Gastrocnemius medialis (tissue), 4 donors: ENCODE data around the gene WFIKKN1.

Experiments used
- CTCF ChIP-seq, 5 experiments: fragments of 450-650 bp in 3 of 5; fragments of 200-600 bp in 2 of 5; sonication (generic) in 2 of 5; IDR thresholded peaks in 4 of 5; conservative IDR thresholded peaks in 1 of 5; 1 replicate in 4 of 5; 2 replicates in 1 of 5; pipeline ENCODE4 v1.5.1; 2016 to 2019; ENCODE audit warnings: antibody characterized with exemption in 5 of 5, mild to moderate bottlenecking in 3 of 5, moderate library complexity in 3 of 5
- POLR2A ChIP-seq, 2 donors: fragments of 450-650 bp; IDR thresholded peaks; one replicate each; pipeline ENCODE4 v1.6.1; 2017; ENCODE audit warnings: antibody characterized with exemption in 2 of 2, mild to moderate bottlenecking in 2 of 2, moderate library complexity in 2 of 2

- TF ChIP-seq CTCF (IDR thresholded peaks at IDR 0.05 in 4 of 5, conservative IDR thresholded peaks at IDR 0.05 in 1 of 5) (no peak), POLR2A (IDR thresholded peaks at IDR 0.05) (no peak)
Observed at GRCh38 chr16:625977-626765, 4.6 kb upstream of the WFIKKN1 start.
